ENCODE data around the gene KCNMA1.

The KCNMA1 gene

DNA sequence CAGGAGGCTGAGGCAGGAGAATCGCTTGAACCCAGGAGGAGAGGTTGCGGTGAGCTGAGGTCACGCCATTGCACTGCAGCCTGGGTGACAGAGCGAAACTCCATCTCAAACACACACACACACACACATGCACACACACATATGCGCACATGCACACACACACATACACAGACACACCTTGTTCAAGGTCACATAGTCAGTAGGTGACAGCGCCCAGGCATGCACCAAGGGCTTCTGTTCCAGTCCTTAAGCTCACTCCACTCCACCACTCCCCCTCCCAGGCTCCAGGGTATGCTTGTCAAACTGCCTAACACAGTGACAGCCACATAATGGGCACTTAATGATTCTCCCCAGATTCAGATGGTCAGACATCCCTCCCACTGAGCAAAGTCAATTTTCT is 37.0 kb downstream of the KCNMA1 start:
- TF ChIP-seq, protein P1, sequence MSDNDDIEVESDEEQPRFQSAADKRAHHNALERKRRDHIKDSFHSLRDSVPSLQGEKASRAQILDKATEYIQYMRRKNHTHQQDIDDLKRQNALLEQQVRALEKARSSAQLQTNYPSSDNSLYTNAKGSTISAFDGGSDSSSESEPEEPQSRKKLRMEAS (IDR thresholded peaks at IDR 0.05), result no peak
- no peak for TF ChIP-seq EGR1 (IDR thresholded peaks at IDR 0.05)

DNA sequence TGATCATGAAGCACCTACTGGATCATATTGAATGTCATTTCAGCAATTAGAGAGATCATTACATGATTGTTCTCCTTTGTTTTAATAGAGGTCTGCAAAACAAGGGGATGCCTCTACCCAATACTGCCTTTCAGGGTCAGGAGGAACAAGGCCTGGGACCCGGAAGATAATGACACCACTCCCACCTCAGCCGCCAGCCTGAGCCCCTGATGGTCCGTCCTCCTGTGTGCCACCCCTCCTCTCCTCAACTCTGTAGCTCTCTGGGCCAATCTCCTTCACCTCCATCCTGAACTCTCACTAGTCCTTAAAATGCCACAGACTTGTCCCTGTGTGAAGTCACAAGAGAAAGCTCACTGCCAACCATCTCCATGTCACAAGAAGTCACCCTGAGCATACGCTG is 38.0 kb downstream of the KCNMA1 start:
- no peak for TF ChIP-seq CEBPB (IDR thresholded peaks at IDR 0.05)
- TF ChIP-seq RAD21 (IDR thresholded peaks at IDR 0.05; ENCODE audit: low read depth), result no peak
- no peak for TF ChIP-seq FOXM1 (IDR thresholded peaks at IDR 0.05; ENCODE audit: borderline replicate concordance, low read depth)
- TF ChIP-seq EP300 (IDR thresholded peaks at IDR 0.05; ENCODE audit: borderline replicate concordance), result no peak
- TF ChIP-seq CREB1 (IDR thresholded peaks at IDR 0.05; ENCODE audit: low read depth), result no peak
- no peak for TF ChIP-seq NFIC (IDR thresholded peaks at IDR 0.05)
- no peak for TF ChIP-seq ZBTB7A (IDR thresholded peaks at IDR 0.05; ENCODE audit: low read depth)
- no peak for TF ChIP-seq TCF12 (IDR thresholded peaks at IDR 0.05; ENCODE audit: low read depth)
- TF ChIP-seq YY1 (IDR thresholded peaks at IDR 0.05; ENCODE audit: low read depth), result no peak
- TF ChIP-seq TAF1 (IDR thresholded peaks at IDR 0.05; ENCODE audit: low read depth), result no peak
- TF ChIP-seq, protein P1 (IDR thresholded peaks at IDR 0.05), result no peak
- TF ChIP-seq, protein P2, sequence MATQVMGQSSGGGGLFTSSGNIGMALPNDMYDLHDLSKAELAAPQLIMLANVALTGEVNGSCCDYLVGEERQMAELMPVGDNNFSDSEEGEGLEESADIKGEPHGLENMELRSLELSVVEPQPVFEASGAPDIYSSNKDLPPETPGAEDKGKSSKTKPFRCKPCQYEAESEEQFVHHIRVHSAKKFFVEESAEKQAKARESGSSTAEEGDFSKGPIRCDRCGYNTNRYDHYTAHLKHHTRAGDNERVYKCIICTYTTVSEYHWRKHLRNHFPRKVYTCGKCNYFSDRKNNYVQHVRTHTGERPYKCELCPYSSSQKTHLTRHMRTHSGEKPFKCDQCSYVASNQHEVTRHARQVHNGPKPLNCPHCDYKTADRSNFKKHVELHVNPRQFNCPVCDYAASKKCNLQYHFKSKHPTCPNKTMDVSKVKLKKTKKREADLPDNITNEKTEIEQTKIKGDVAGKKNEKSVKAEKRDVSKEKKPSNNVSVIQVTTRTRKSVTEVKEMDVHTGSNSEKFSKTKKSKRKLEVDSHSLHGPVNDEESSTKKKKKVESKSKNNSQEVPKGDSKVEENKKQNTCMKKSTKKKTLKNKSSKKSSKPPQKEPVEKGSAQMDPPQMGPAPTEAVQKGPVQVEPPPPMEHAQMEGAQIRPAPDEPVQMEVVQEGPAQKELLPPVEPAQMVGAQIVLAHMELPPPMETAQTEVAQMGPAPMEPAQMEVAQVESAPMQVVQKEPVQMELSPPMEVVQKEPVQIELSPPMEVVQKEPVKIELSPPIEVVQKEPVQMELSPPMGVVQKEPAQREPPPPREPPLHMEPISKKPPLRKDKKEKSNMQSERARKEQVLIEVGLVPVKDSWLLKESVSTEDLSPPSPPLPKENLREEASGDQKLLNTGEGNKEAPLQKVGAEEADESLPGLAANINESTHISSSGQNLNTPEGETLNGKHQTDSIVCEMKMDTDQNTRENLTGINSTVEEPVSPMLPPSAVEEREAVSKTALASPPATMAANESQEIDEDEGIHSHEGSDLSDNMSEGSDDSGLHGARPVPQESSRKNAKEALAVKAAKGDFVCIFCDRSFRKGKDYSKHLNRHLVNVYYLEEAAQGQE (IDR thresholded peaks at IDR 0.05; ENCODE audit: low read depth), result no peak
- TF ChIP-seq EGR1 (IDR thresholded peaks at IDR 0.05), result no peak
- TF ChIP-seq, protein P3, sequence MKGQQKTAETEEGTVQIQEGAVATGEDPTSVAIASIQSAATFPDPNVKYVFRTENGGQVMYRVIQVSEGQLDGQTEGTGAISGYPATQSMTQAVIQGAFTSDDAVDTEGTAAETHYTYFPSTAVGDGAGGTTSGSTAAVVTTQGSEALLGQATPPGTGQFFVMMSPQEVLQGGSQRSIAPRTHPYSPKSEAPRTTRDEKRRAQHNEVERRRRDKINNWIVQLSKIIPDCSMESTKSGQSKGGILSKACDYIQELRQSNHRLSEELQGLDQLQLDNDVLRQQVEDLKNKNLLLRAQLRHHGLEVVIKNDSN (IDR thresholded peaks at IDR 0.05), result no peak
- no peak for TF ChIP-seq TEAD4 (IDR thresholded peaks at IDR 0.05)

DNA sequence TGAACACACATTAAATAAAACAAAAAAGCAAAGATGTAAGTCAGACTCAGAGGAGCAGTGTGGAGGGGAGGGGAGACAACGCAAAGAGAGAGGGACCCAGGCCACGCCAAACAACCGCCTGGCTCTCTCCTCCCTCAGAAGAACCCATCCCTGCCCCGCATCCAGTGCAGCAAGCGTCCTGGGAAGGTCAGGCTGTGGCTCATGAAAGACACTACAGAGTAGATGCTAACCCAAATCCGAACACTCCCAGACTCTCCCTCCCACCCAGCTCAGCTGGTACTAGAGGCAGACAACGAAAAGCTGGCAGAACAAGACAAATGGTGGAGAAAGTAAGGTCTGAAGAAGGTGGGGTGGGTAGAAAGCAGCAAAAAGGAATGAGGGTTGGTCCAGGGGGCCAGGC is 39.0 kb downstream of the KCNMA1 start:
- TF ChIP-seq EP300 (IDR thresholded peaks at IDR 0.05; ENCODE audit: borderline replicate concordance) (no peak), NFIC (IDR thresholded peaks at IDR 0.05) (no peak), RAD21 (IDR thresholded peaks at IDR 0.05; ENCODE audit: low read depth) (no peak), FOXM1 (IDR thresholded peaks at IDR 0.05; ENCODE audit: borderline replicate concordance, low read depth) (no peak), EGR1 (IDR thresholded peaks at IDR 0.05) (no peak), CREB1 (IDR thresholded peaks at IDR 0.05; ENCODE audit: low read depth) (no peak), CEBPB (IDR thresholded peaks at IDR 0.05) (no peak), YY1 (IDR thresholded peaks at IDR 0.05; ENCODE audit: low read depth) (no peak), TAF1 (IDR thresholded peaks at IDR 0.05; ENCODE audit: low read depth) (no peak), ZBTB7A (IDR thresholded peaks at IDR 0.05; ENCODE audit: low read depth) (no peak), TEAD4 (IDR thresholded peaks at IDR 0.05) (no peak), TCF12 (IDR thresholded peaks at IDR 0.05; ENCODE audit: low read depth) (no peak)
- TF ChIP-seq, protein P2 (IDR thresholded peaks at IDR 0.05; ENCODE audit: low read depth), result no peak
- TF ChIP-seq, protein P1 (IDR thresholded peaks at IDR 0.05), result no peak
- TF ChIP-seq, protein P3 (IDR thresholded peaks at IDR 0.05), result no peak

DNA sequence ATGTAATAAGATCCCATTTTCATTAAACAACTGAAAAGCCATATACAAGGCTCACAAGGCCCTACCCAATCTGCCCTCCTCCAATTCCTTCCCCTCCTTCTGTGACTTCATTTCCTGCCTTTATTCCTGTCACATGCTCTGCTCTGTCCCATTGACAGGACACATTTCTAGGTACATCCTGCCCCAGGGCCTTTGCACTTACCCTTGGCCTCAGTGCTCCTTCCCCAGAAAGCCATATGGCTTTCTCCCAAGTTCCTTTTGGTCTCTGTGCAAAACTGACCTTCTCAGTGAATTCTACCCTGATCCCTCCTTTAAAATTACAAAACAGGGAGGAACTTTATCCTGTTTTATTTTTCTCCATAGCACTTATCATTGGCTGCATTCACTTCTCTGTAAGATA is 40.0 kb downstream of the KCNMA1 start:
- TF ChIP-seq, protein P2 (IDR thresholded peaks at IDR 0.05; ENCODE audit: low read depth), result no peak
- TF ChIP-seq, protein P3 (IDR thresholded peaks at IDR 0.05), result 0 out of 2 replicates have a peak, but pooled peaks have one; percentile 16
- no peak for TF ChIP-seq TCF12 (IDR thresholded peaks at IDR 0.05; ENCODE audit: low read depth)

Measured in Ishikawa (cell line).